HEK293T (cell line): ENCODE results near the gene GMDS.

Experiments
- FOXA1 ChIP-seq: fragments of 450-650 bp; IDR thresholded peaks from 2 replicates; pipeline ENCODE4 v1.6.1; 2016; ENCODE audit warnings: mild to moderate bottlenecking
- LEF1 ChIP-seq: fragments of 450-650 bp; IDR thresholded peaks from 2 replicates; pipeline ENCODE4 v1.6.1; 2017; ENCODE audit warnings: mild to moderate bottlenecking, borderline replicate concordance
- NFRKB ChIP-seq: fragments of 450-650 bp; IDR thresholded peaks from 2 replicates; pipeline ENCODE4 v1.6.1; 2016; ENCODE audit warnings: mild to moderate bottlenecking, moderate library complexity
- TARDBP ChIP-seq: fragments of 450-650 bp; IDR thresholded peaks from 2 replicates; pipeline ENCODE4 v1.6.1; 2016
- TF ChIP-seq, protein P1 (sequence below): fragments of 450-650 bp; IDR thresholded peaks from 2 replicates; pipeline ENCODE4 v1.6.1; 2016

DNA sequence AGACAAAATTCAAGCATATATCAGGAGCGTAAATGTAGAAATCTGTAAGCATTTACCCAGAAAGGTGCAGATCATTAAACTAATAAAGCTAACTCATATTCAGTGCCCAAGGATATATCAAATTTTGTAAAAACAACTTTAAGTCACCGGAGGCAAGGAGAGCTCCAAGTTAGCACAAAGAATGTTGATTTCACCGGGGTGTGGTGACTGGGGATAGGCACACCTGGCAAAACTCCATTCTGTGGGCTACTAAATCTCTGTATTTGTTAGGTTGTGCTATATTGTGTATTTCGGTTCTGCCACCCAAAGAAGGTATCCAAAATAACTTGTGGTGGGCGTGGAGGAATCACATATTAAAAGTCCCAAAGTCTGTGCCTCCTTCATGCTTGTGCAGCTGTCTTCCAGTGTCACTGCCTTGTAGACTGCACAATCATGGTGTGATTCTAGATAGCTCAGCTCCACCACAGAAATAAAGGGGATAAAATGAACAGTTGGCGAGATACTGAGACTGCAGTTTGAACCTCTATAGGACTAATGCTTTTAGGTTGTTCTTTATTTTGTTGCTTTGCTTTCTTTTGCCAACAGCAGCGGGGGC is 111.6 kb downstream of the GMDS start:
- no peak for TF ChIP-seq FOXA1
- no peak for TF ChIP-seq LEF1
- TF ChIP-seq NFRKB: no peak
- TF ChIP-seq TARDBP: no peak
- TF ChIP-seq, protein P1, sequence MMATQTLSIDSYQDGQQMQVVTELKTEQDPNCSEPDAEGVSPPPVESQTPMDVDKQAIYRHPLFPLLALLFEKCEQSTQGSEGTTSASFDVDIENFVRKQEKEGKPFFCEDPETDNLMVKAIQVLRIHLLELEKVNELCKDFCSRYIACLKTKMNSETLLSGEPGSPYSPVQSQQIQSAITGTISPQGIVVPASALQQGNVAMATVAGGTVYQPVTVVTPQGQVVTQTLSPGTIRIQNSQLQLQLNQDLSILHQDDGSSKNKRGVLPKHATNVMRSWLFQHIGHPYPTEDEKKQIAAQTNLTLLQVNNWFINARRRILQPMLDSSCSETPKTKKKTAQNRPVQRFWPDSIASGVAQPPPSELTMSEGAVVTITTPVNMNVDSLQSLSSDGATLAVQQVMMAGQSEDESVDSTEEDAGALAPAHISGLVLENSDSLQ: no peak
